Nephron progenitor cell (in vitro differentiated cells): Measurements from ENCODE around the gene KIF16B.

Experiments
- DNase-seq: peaks from one replicate; pipeline ENCODE4 v3.0.0; 2021
- H3K27ac Mint-ChIP-seq: 2 replicates; pipeline ENCODE4 v1.8.0; 2021; ENCODE audit warnings: mild to moderate bottlenecking, moderate library complexity, mixed read lengths
- H3K27me3 Mint-ChIP-seq: 2 replicates; pipeline ENCODE4 v1.8.0; 2021; ENCODE audit warnings: mild to moderate bottlenecking, low read depth, mixed read lengths; ENCODE audit not compliant: poor library complexity
- H3K36me3 Mint-ChIP-seq: 2 replicates; pipeline ENCODE4 v1.8.0; 2021; ENCODE audit warnings: low read depth, mixed read lengths
- H3K4me1 Mint-ChIP-seq: 2 replicates; pipeline ENCODE4 v1.8.0; 2021; ENCODE audit warnings: mixed read lengths
- H3K4me3 Mint-ChIP-seq: 2 replicates; pipeline ENCODE4 v1.8.0; 2021; ENCODE audit warnings: mild to moderate bottlenecking, moderate library complexity, mixed read lengths
- H3K9me3 Mint-ChIP-seq: 2 replicates; pipeline ENCODE4 v1.8.0; 2021; ENCODE audit warnings: mild to moderate bottlenecking, moderate library complexity, mixed read lengths
- CTCF ChIP-seq: fragments of 200-600 bp; sonication (generic); IDR thresholded peaks from 2 replicates; pipeline ENCODE4 v1.5.0; 2021; ENCODE audit warnings: antibody characterized with exemption

Gene KIF16B

GRCh38 chr20:16459019-16459700, 114.1 kb downstream of the KIF16B start:
- TF ChIP-seq CTCF: no peak
- DNase-seq: no peak
- H3K4me3 Mint-ChIP-seq: no peak overlapping the region
- no peaks in the 10 kb centered on the region for H3K27me3 Mint-ChIP-seq
- H3K9me3 Mint-ChIP-seq: peaks cover 6% of the 10 kb centered on the region
- no peak overlapping the region for H3K27ac Mint-ChIP-seq
- no peaks in the 10 kb centered on the region for H3K4me1 Mint-ChIP-seq
- peaks cover 14% of the 10 kb centered on the region for H3K36me3 Mint-ChIP-seq

DNA sequence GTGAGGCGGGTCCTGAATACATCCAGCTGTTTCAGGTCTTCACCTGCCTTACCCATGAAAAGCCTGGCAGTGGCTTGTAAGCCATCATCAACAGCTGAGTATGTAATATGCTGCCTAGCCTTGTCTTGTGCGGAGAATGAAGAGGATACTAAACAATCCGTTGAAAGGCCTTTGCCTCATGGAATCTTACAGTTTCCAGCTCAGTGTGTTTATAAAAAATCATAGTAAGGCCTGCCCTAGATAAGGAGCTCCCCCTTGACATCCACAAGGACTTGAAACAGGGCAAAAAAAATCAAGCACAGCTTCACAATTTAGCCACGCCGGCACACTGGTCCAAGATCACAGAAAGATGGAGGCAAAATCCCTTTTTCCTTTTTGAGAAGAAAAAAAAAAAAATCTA, 115.7 kb downstream of the KIF16B start:
- no peaks in the 10 kb centered on the region for H3K9me3 Mint-ChIP-seq
- H3K36me3 Mint-ChIP-seq: peaks cover 5% of the 10 kb centered on the region
- no peaks in the 10 kb centered on the region for H3K4me1 Mint-ChIP-seq
- H3K4me3 Mint-ChIP-seq: no peak overlapping the region
- no peaks in the 10 kb centered on the region for H3K27me3 Mint-ChIP-seq
- H3K27ac Mint-ChIP-seq: no peak overlapping the region
- no peak for DNase-seq
- no peak for TF ChIP-seq CTCF

DNA sequence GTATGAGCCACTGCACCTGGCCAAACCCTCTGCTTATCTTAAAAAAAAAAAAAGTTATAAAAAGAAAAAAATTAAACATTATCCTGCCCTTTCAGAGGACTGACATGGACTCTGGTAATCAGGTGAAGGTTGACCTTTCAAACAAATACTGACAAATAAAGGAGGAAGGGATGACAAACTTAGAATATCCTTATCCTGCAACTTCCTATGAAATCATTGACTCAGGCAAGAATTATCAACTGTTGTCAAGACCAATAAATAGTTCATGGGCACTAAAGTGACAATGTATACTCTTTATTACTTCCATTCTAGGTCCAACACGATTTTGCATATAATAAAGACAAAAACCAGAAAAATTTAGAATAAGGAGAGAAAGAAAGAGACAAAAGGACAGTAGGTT, 117.9 kb downstream of the KIF16B start:
- no peak overlapping the region for H3K27ac Mint-ChIP-seq
- no peaks in the 10 kb centered on the region for H3K27me3 Mint-ChIP-seq
- DNase-seq: no peak
- no peaks in the 10 kb centered on the region for H3K4me1 Mint-ChIP-seq
- H3K36me3 Mint-ChIP-seq: no peaks in the 10 kb centered on the region
- no peaks in the 10 kb centered on the region for H3K9me3 Mint-ChIP-seq
- no peak overlapping the region for H3K4me3 Mint-ChIP-seq
- no peak for TF ChIP-seq CTCF

DNA sequence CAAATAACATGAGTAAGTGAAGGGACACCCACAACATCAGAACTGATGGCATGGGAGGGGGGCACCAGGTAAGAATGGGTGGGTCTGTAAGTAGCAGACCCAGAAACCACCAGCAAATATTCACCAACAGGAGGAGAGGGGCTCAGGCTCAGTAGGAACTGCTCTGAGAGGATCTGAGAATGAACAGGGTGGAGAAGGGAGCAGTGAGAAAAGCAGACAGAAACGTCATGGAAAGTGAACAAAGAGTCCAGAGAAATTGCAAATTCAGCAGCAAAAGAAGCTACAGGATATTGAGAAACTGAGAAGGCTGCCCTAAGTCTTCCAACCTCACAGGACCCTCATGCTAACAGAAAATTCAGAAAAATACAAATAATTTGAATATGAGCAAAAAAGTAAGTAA, 121.3 kb downstream of the KIF16B start:
- H3K36me3 Mint-ChIP-seq: peaks cover 10% of the 10 kb centered on the region
- no peak for TF ChIP-seq CTCF
- no peaks in the 10 kb centered on the region for H3K4me1 Mint-ChIP-seq
- no peak for DNase-seq
- no peak overlapping the region for H3K4me3 Mint-ChIP-seq
- no peaks in the 10 kb centered on the region for H3K27me3 Mint-ChIP-seq
- H3K27ac Mint-ChIP-seq: peak overlapping the region; percentile 20
- H3K9me3 Mint-ChIP-seq: no peaks in the 10 kb centered on the region

DNA sequence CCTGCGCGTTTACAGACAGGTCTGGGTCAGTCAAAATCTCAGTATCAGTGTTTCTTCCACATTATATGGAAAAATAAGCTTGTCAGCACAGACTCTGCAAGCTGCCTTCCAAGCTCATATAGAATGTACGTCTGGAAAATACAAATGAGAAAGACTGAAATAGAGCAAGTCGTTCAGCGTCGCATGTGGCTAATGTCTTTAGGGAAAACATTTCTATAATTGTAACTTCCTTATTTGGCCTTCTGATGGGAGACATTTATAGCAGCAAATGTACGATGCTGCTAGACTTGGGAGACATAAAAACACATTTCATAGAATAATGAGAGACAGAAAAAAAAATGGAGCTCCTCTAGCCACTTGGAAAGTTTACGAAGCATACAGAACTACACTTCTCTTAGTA, 122.2 kb downstream of the KIF16B start:
- Mint-ChIP-seq H3K36me3 (peaks cover 10% of the 10 kb centered on the region), H3K4me1 (no peaks in the 10 kb centered on the region), H3K27me3 (no peaks in the 10 kb centered on the region), H3K4me3 (no peak overlapping the region), H3K27ac (no peak overlapping the region), H3K9me3 (no peaks in the 10 kb centered on the region)
- no peak for DNase-seq
- TF ChIP-seq CTCF: no peak

- H3K4me3 Mint-ChIP-seq: no peak overlapping the region
- H3K27me3 Mint-ChIP-seq: no peaks in the 10 kb centered on the region
- peaks cover 10% of the 10 kb centered on the region for H3K36me3 Mint-ChIP-seq
- no peak overlapping the region for H3K27ac Mint-ChIP-seq
- H3K9me3 Mint-ChIP-seq: no peaks in the 10 kb centered on the region
- no peak for TF ChIP-seq CTCF
- DNase-seq: no peak
- H3K4me1 Mint-ChIP-seq: no peaks in the 10 kb centered on the region
Measured at GRCh38 chr20:16446991-16447390, 126.3 kb downstream of the KIF16B start.
